B cell (primary cell): ENCODE data around the gene STARD3NL. TPM values are rescaled to one million over a fixed set of nuclear protein-coding genes. Genes with fewer than 3 reads are reported as not detected.

ENCODE experiments used
- ATAC-seq: fragments of 200-7000 bp; cut with Tn5 transposase; one replicate; pipeline ENCODE4 v1.10.0; 2021; ENCODE audit warnings: low read depth, mild to moderate bottlenecking, moderate number of reproducible peaks, moderate library complexity
- CTCF ChIA-PET: fragments of 350-600 bp; sonication (Branson Sonifier 250); formaldehyde crosslinking; loops from one replicate; lab custom pipeline; 2021; ENCODE audit warnings: antibody characterized with exemption, inconsistent platforms; lab: Charles Lee
- POLR2A ChIA-PET: fragments of 350-600 bp; sonication (Branson Sonifier 250); formaldehyde crosslinking; loops from one replicate; lab custom pipeline; 2021; ENCODE audit warnings: antibody characterized with exemption; lab: Charles Lee
- DNase-seq: peaks from one replicate; pipeline ENCODE4 v3.0.0; 2013
- H2AFZ ChIP-seq: 2 replicates; pipeline ENCODE4 v1.6.1; 2012; ENCODE audit warnings: mild to moderate bottlenecking, low read depth, low read length; ENCODE audit not compliant: insufficient read depth, poor library complexity, severe bottlenecking
- H3K27ac ChIP-seq, 2 donors: 1 replicate in 1 of 2; 2 replicates in 1 of 2; pipeline ENCODE4 v1.5.1; 2012 to 2013; ENCODE audit warnings: low read length in 2 of 2, mild to moderate bottlenecking in 2 of 2, moderate library complexity in 1 of 2
- H3K27me3 ChIP-seq, 4 experiments: fragments of 200-600 bp in 1 of 4; sonication (generic) in 1 of 4; replicated peaks in 1 of 4; 1 replicate in 2 of 4; 2 replicates in 2 of 4; pipeline versions ENCODE4 v1.6.1 to v1.7.0; 2013 to 2016; ENCODE audit warnings: low read length in 3 of 4, mild to moderate bottlenecking in 2 of 4, mixed read lengths in 1 of 4, moderate library complexity in 1 of 4; ENCODE audit not compliant: insufficient read depth in 4 of 4, control insufficient read depth in 3 of 4; ENCODE audit errors: control extremely low read depth in 1 of 4
- H3K36me3 ChIP-seq, 2 experiments: replicated peaks in 1 of 2; 1 replicate in 1 of 2; 2 replicates in 1 of 2; pipeline versions ENCODE4 v1.6.1 to v1.7.1; 2013; ENCODE audit warnings: low read length in 1 of 2; ENCODE audit not compliant: insufficient read depth in 2 of 2, control insufficient read depth in 1 of 2; ENCODE audit errors: control extremely low read depth in 1 of 2, extremely low read depth in 1 of 2
- H3K4me1 ChIP-seq, 2 donors: fragments of 200-600 bp in 1 of 2; sonication (generic) in 1 of 2; 1 replicate in 1 of 2; 2 replicates in 1 of 2; pipeline versions ENCODE4 v1.5.1 to v1.6.1; 2013 to 2017; ENCODE audit warnings: low read length in 2 of 2; ENCODE audit not compliant: control insufficient read depth in 2 of 2, insufficient read depth in 2 of 2
- H3K4me2 ChIP-seq: replicated peaks from 2 replicates; pipeline ENCODE3; 2012; ENCODE audit warnings: mild to moderate bottlenecking, low read depth, low read length; ENCODE audit not compliant: poor library complexity, severe bottlenecking
- H3K4me3 ChIP-seq, 5 experiments: fragments of 200-600 bp in 1 of 5; sonication (generic) in 1 of 5; 1 replicate in 3 of 5; 2 replicates in 2 of 5; pipeline versions ENCODE4 v1.5.1 to v1.7.0; 2011 to 2016; ENCODE audit warnings: low read length in 4 of 5, mild to moderate bottlenecking in 4 of 5, low read depth in 2 of 5, control low read depth in 1 of 5, moderate library complexity in 1 of 5; ENCODE audit not compliant: insufficient read depth in 1 of 5; ENCODE audit errors: control extremely low read depth in 1 of 5, extremely low read depth in 1 of 5
- H3K79me2 ChIP-seq: fragments of 200-600 bp; sonication (generic); one replicate; pipeline ENCODE4 v1.6.0; 2016; ENCODE audit warnings: low read length; ENCODE audit not compliant: control insufficient read depth, insufficient read depth
- H3K9ac ChIP-seq: fragments of 200-600 bp; sonication (generic); 2 replicates; pipeline ENCODE4 v1.6.1; 2017; ENCODE audit warnings: mild to moderate bottlenecking, low read length, moderate library complexity
- H3K9me3 ChIP-seq, 3 donors: one replicate each; pipeline versions ENCODE4 v1.6.1 to v1.7.1; 2013; ENCODE audit warnings: low read length in 2 of 3; ENCODE audit not compliant: control insufficient read depth in 2 of 3, insufficient read depth in 1 of 3; ENCODE audit errors: control extremely low read depth in 1 of 3
- H4K20me1 ChIP-seq: 2 replicates; pipeline ENCODE4 v1.6.0; 2012; ENCODE audit warnings: mild to moderate bottlenecking, low read length; ENCODE audit not compliant: insufficient read depth, control insufficient read depth, poor library complexity, severe bottlenecking
- H3K27ac Mint-ChIP-seq: one replicate; pipeline ENCODE4 v1.8.0; 2021; ENCODE audit warnings: mixed read lengths
- H3K27me3 Mint-ChIP-seq: one replicate; pipeline ENCODE4 v1.8.0; 2021; ENCODE audit warnings: mixed read lengths
- H3K4me1 Mint-ChIP-seq: one replicate; pipeline ENCODE4 v1.8.0; 2021; ENCODE audit warnings: mixed read lengths
- H3K4me3 Mint-ChIP-seq: one replicate; pipeline ENCODE4 v1.8.0; 2021; ENCODE audit warnings: mixed read lengths
- H3K9me3 Mint-ChIP-seq: one replicate; pipeline ENCODE4 v1.8.0; 2022; ENCODE audit warnings: mixed read lengths; ENCODE audit not compliant: insufficient read depth
- EZH2 ChIP-seq: IDR thresholded peaks from 2 replicates; pipeline ENCODE4 v1.6.1; 2012; ENCODE audit warnings: borderline replicate concordance, low read depth, mild to moderate bottlenecking, moderate library complexity, low read length; ENCODE audit not compliant: insufficient read depth, poor library complexity, severe bottlenecking
- WGBS: methylation state at CpG from one replicate; pipeline ENCODE4 v1.1.5; 2013; ENCODE audit warnings: missing lambda C conversion rate; ENCODE audit not compliant: insufficient coverage; 5-methylcytosine and 5-hydroxymethylcytosine counted together
- intact Hi-C: fragments of 100-400 bp; cut with micrococcal nuclease; formaldehyde crosslinking; loops from one replicate; pipeline ENCODE4 v1.10.0; 2022
- polyA plus RNA-seq: library from polyadenylated mRNA; depleted of rRNA; stranded (reverse); fragments of >200 nt; gene quantifications from 2 replicates; pipeline ENCODE4 v1.2.3, GENCODE V29; 2012
- total RNA-seq, 2 donors: library from RNA; stranded (reverse); fragments of 120-200 nt in 1 of 2; gene quantifications; 1 replicate in 1 of 2; 2 replicates in 1 of 2; pipeline versions ENCODE4 v1.2.3 to v1.2.4, GENCODE V29; 2013 to 2022
- TF ChIP-seq, protein P1 (sequence below): fragments of 200-600 bp; IDR thresholded peaks from one replicate; pipeline ENCODE4 v1.8.0; 2022; ENCODE audit warnings: antibody characterized with exemption, mild to moderate bottlenecking

STARD3NL gene
- total and polyA plus RNA-seq, 2 donors (not counting 1 experiment from before 2014, with no cell fraction given), result 13.4 to 24.5 TPM

DNA sequence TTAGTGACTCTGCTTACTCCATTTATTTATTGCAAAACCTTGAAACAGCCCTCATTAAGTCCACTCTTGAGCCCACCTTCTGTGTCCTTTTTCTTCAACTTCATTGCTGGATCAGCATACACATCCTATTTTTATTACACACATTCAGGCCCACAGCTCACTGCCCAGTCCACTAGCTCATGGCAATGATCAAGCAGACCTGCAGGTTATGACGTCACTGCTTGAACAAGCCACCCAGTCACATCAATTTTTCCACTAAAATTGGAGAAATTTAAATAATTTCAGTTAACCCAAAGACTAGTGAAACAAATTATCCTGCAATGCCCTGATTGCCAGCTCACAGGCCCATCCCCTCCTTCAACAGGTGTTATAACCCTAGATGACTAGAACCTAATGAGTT lies 16.0 kb upstream of the STARD3NL start:
- Histone ChIP-seq H4K20me1 (no peaks in the 10 kb centered on the region), H3K9me3 (no peaks in the 10 kb centered on the region), H3K79me2 (no peaks in the 10 kb centered on the region), H3K36me3 (no peaks in the 10 kb centered on the region), H3K27ac (no peak overlapping the region), H2AFZ (no peak overlapping the region), H3K4me3 (no peak overlapping the region), H3K4me1 (no peaks in the 10 kb centered on the region), H3K4me2 (no peak overlapping the region), H3K27me3 (no peaks in the 10 kb centered on the region), H3K9ac (no peak overlapping the region)
- peaks cover 6% of the 10 kb centered on the region for H3K27me3 Mint-ChIP-seq
- H3K27ac Mint-ChIP-seq, result no peak overlapping the region
- WGBS, result 80% methylated on average over 1 of the region's 1 CpG
- H3K9me3 Mint-ChIP-seq, result no peaks in the 10 kb centered on the region
- H3K4me3 Mint-ChIP-seq, result no peak overlapping the region
- ChIA-PET CTCF (no interaction called here), POLR2A (no interaction called here)
- H3K4me1 Mint-ChIP-seq, result no peaks in the 10 kb centered on the region
- no peak for DNase-seq
- intact Hi-C loops, result no loop called here
- ATAC-seq, result no peak
- TF ChIP-seq, protein P1, sequence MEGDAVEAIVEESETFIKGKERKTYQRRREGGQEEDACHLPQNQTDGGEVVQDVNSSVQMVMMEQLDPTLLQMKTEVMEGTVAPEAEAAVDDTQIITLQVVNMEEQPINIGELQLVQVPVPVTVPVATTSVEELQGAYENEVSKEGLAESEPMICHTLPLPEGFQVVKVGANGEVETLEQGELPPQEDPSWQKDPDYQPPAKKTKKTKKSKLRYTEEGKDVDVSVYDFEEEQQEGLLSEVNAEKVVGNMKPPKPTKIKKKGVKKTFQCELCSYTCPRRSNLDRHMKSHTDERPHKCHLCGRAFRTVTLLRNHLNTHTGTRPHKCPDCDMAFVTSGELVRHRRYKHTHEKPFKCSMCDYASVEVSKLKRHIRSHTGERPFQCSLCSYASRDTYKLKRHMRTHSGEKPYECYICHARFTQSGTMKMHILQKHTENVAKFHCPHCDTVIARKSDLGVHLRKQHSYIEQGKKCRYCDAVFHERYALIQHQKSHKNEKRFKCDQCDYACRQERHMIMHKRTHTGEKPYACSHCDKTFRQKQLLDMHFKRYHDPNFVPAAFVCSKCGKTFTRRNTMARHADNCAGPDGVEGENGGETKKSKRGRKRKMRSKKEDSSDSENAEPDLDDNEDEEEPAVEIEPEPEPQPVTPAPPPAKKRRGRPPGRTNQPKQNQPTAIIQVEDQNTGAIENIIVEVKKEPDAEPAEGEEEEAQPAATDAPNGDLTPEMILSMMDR, result no peak
- TF ChIP-seq EZH2, result no peak

DNA sequence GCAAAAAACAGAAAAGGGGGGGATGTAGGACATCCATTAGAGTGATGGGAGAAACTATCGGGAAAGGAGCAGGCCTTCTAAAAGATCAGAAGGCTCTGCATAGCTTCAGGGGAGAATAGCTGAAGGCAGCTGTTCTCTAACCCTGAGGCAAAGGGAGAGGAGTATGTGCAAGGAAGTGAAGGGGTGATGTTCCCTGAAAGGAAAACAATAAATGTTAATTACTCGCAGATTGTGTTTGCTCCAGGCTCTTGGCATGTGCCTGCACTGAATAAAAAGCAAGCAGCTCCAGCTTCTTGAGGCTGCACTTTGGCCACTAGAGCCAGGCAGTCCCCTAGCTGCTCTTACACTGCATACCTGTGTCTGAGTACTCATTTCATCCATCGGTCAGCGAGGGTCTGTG lies 14.4 kb upstream of the STARD3NL start:
- H3K79me2 ChIP-seq, result no peaks in the 10 kb centered on the region
- no peak for TF ChIP-seq EZH2
- TF ChIP-seq, protein P1, result no peak
- Mint-ChIP-seq H3K4me1 (no peaks in the 10 kb centered on the region), H3K27me3 (peaks cover 6% of the 10 kb centered on the region), H3K27ac (no peak overlapping the region), H3K9me3 (no peaks in the 10 kb centered on the region), H3K4me3 (no peak overlapping the region)
- H3K4me1 ChIP-seq, result no peaks in the 10 kb centered on the region
- H2AFZ ChIP-seq, result no peak overlapping the region
- H3K4me3 ChIP-seq, result no peak overlapping the region
- H3K9me3 ChIP-seq, result no peaks in the 10 kb centered on the region
- no peak overlapping the region for H3K27ac ChIP-seq
- no peak for ATAC-seq
- H3K4me2 ChIP-seq, result no peak overlapping the region
- H3K9ac ChIP-seq, result no peak overlapping the region
- H3K36me3 ChIP-seq, result no peaks in the 10 kb centered on the region
- POLR2A ChIA-PET, result no interaction called here
- no peaks in the 10 kb centered on the region for H4K20me1 ChIP-seq
- WGBS, result 94% methylated on average over 3 of the region's 4 CpGs
- DNase-seq, result no peak
- intact Hi-C loops, result no loop called here
- H3K27me3 ChIP-seq, result no peaks in the 10 kb centered on the region
- CTCF ChIA-PET, result interaction anchor here (1.2 kb wide), 1 partner anchor 52 kb away, joined by 3 read pairs; no protein-coding TSS in a partner anchor
